Kidney tubule cell (primary cell): Measurements from ENCODE around the gene SIPA1L3.
"Not testable (repeated sequence)": the region's sequence is repeated elsewhere in the genome, so short reads cannot be mapped to it uniquely, and the experiment has no call there.

Experiments used
- DNase-seq: peaks from one replicate; pipeline ENCODE4 v3.0.0-alpha.2; 2018; ENCODE audit warnings: low spot score

SIPA1L3 gene

GRCh38 chr19:38043649-38044144 lies 136.7 kb downstream of the SIPA1L3 start:
- DNase-seq, result no peak

GRCh38 chr19:38044267-38045111 lies 137.5 kb downstream of the SIPA1L3 start:
- peak; percentile 45 for DNase-seq

- no peak for DNase-seq
Observed at GRCh38 chr19:38045554-38046253, 138.7 kb downstream of the SIPA1L3 start.

GRCh38 chr19:38046254-38047048 lies 139.4 kb downstream of the SIPA1L3 start:
- no peak for DNase-seq

GRCh38 chr19:38047049-38047438 lies 140.0 kb downstream of the SIPA1L3 start:
- no peak for DNase-seq

DNA sequence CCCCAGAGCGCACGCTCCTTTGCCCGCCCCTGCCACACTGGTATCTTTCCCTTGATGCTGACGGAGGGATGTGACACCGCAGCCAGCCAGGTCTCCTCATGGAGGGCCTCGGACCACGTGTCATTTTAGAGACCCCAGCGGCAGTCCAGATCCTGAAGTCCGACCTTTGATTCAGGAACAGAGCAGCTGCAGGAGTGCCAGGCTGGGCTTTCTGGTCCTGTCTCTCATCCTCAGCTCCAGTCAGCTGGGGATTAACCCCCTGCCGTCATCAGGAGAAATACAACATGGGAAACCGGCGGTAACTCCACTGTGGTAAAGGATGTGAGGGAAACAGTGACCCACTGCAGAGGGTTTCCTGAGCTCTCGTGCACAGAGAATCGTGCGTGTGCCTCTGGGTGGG lies 140.6 kb downstream of the SIPA1L3 start:
- DNase-seq, result no peak

DNA sequence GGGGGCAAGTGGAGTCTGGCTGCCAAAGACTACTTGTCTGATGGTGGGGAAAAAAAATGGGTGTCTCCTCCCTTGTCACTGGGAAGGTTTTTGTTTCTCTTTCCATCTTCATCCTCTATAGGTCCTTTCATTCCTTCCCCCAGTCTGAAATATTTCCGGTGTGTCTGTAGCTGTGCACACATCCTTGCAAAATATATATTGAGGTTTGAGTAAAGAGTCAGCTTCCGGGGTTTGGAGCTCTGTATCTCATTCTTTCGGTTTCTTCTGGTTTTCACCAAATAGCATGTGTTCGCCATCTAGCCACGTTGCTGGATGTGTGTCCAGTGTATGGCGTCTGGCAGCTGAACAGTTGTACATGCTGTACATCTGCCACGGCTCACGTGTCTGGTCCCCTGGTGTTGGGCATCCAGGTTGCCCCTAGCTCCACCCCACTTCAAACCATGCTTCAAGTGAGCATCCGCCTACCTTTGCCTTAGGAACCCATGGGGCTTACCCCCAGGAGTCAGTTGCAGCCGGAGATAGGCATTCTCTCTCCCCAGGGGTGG lies 142.2 kb downstream of the SIPA1L3 start:
- DNase-seq, result no peak

DNA sequence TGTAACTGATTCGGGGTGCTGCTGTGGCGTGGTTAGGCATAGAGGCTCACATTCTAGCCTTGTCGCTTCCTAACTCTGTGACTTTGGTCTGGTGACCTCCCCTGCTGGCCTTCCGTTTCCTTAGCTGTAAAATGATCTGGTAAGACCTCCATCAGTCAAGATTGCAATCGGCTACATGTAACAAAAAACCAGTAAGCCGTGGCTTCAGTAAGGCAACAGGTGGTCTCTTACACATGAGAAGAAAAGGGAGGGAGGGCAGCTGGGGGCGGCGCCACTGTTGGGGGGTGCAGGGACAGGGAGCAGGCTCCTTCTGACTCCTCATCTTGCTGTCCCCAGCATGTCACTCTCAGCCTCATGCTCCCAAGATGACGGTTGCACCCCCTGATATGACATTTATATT lies 148.0 kb downstream of the SIPA1L3 start:
- DNase-seq, result no peak

GRCh38 chr19:38055655-38056521 lies 148.9 kb downstream of the SIPA1L3 start:
- DNase-seq, result no peak

- no peak for DNase-seq
Observed at GRCh38 chr19:38056646-38057045, 149.6 kb downstream of the SIPA1L3 start.

GRCh38 chr19:38057959-38058690 lies 151.1 kb downstream of the SIPA1L3 start:
- DNase-seq, result peak; percentile 75

GRCh38 chr19:38059897-38060296 lies 152.9 kb downstream of the SIPA1L3 start:
- DNase-seq, result no peak

- DNase-seq, result no peak
Observed at GRCh38 chr19:38060331-38060730, 153.3 kb downstream of the SIPA1L3 start.

GRCh38 chr19:38061294-38061693 lies 154.3 kb downstream of the SIPA1L3 start:
- DNase-seq, result peak; percentile 79

DNA sequence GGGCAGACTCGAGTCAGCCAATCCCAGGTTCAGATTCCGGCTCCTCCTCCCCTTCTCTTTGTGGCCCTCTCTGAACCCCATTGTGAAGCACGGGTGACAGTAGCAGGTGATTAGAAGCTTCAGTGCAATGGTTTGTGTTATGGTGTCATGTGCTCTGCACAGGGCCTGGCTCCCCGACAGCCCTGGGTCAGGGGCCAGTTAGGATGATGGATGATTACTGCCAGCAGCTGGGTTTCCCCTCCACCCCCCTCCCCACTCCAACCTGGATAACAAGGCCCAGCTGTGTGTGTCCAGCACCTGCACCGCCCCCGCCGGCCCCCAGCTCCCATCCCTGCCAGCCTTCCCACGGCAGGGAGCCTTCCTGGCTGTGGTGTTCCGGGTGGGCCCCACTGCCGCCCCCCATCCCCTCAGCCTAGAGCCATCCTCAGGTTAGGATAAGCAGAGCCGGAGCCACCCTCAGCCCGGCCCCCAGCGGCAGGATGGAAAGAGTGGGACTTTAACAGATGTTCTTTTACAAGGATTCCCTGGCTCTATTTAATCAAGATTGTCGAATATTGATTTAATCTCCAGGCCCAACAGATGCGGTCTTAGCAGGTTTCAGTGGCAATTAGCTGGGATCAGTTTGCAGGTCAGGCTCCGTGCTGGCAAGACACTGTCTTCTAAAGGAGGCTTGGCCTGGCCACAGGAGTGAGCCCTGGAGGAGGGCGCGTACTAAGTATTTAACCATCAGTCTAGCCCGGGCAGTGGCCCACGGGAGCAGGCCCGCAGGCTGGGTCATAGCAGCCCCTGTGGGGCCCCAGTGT lies 156.2 kb downstream of the SIPA1L3 start:
- DNase-seq, result no peak

GRCh38 chr19:38063928-38064327 lies 156.9 kb downstream of the SIPA1L3 start:
- DNase-seq, result peak; percentile 30

GRCh38 chr19:38064661-38065425 lies 157.8 kb downstream of the SIPA1L3 start:
- no peak for DNase-seq

DNA sequence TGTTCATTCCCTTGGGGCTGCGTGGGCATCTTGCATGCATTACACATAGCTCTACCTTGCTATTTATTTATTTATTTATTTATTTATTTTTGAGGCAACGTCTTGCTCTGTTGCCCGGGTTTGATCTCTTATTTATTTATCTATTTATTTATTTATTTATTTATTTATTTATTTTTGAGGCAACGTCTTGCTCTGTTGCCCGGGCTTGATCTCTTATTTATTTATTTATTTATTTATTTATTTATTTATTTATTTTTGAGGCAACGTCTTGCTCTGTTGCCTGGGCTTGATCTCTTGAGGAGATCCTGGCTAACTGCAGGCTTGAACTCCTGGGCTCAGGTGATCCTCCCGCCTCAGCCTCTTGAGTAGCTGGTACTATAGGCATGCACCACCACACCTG lies 158.8 kb downstream of the SIPA1L3 start:
- not testable (repeated sequence) for DNase-seq

- DNase-seq, result no peak
Observed at GRCh38 chr19:38068826-38069225, 161.8 kb downstream of the SIPA1L3 start.
